Muscle of arm (tissue), 14 donors: ENCODE data around the gene COG5. TPM values are rescaled to one million over a fixed set of nuclear protein-coding genes. Genes with fewer than 3 reads are reported as not detected.

Source experiments
- DNase-seq: peaks from one replicate; pipeline ENCODE4 v3.0.0-alpha.2; 2013
- long read RNA-seq, 11 donors: transcript quantifications; one replicate each; lab custom pipeline, GENCODE V29; 2026
- polyA plus RNA-seq, 12 donors: library from polyadenylated mRNA; unstranded; fragments of 120-200 nt; gene quantifications; one replicate each; pipeline ENCODE4 v1.2.1, GENCODE V29; 2013; ENCODE audit not compliant: insufficient read length in 12 of 12

COG5 gene
- 10 to 100 TPM in 11 of 12 donors, not detected in 1; 15.3 to 38.3 (median 30.3) TPM for polyA plus RNA-seq
- long read RNA-seq, donor 1, full-length matches to known transcripts, result 3 of 72 reads
- long read RNA-seq, donor 1, partial matches to known transcripts, result 69 of 72 reads
- long read RNA-seq, donor 1, other reads (novel, unspliced or antisense), result 0 of 72 reads
- long read RNA-seq, donor 2, full-length matches to known transcripts, result 7 of 7 reads
- long read RNA-seq, donor 2, partial matches to known transcripts, result 0 of 7 reads
- long read RNA-seq, donor 2, other reads (novel, unspliced or antisense), result 0 of 7 reads
- long read RNA-seq, donor 3, full-length matches to known transcripts, result 2 of 2 reads
- long read RNA-seq, donor 3, partial matches to known transcripts, result 0 of 2 reads
- long read RNA-seq, donor 3, other reads (novel, unspliced or antisense), result 0 of 2 reads
- long read RNA-seq, donor 4, partial matches to known transcripts, result 0 of 10 reads
- long read RNA-seq, donor 4, other reads (novel, unspliced or antisense), result 10 of 10 reads
- long read RNA-seq, donor 5, full-length matches to known transcripts, result 13 of 154 reads
- long read RNA-seq, donor 5, partial matches to known transcripts, result 93 of 154 reads
- long read RNA-seq, donor 5, other reads (novel, unspliced or antisense), result 48 of 154 reads
- long read RNA-seq, donor 6, full-length matches to known transcripts, result 2 of 11 reads
- long read RNA-seq, donor 6, partial matches to known transcripts, result 0 of 11 reads
- long read RNA-seq, donor 6, other reads (novel, unspliced or antisense), result 9 of 11 reads
- long read RNA-seq, donor 7, full-length matches to known transcripts, result 6 of 11 reads
- long read RNA-seq, donor 7, partial matches to known transcripts, result 0 of 11 reads
- long read RNA-seq, donor 7, other reads (novel, unspliced or antisense), result 5 of 11 reads
- long read RNA-seq, donor 8, full-length matches to known transcripts, result 3 of 43 reads
- long read RNA-seq, donor 8, partial matches to known transcripts, result 18 of 43 reads
- long read RNA-seq, donor 8, other reads (novel, unspliced or antisense), result 22 of 43 reads
- long read RNA-seq, donor 9, full-length matches to known transcripts, result 1 of 1 reads
- long read RNA-seq, donor 9, partial matches to known transcripts, result 0 of 1 reads
- long read RNA-seq, donor 9, other reads (novel, unspliced or antisense), result 0 of 1 reads
- long read RNA-seq, donor 10, full-length matches to known transcripts, result 4 of 11 reads
- long read RNA-seq, donor 10, partial matches to known transcripts, result 7 of 11 reads
- long read RNA-seq, donor 10, other reads (novel, unspliced or antisense), result 0 of 11 reads
- long read RNA-seq, donor 11, full-length matches to known transcripts, result 5 of 10 reads
- long read RNA-seq, donor 11, partial matches to known transcripts, result 5 of 10 reads
- long read RNA-seq, donor 11, other reads (novel, unspliced or antisense), result 0 of 10 reads

DNA sequence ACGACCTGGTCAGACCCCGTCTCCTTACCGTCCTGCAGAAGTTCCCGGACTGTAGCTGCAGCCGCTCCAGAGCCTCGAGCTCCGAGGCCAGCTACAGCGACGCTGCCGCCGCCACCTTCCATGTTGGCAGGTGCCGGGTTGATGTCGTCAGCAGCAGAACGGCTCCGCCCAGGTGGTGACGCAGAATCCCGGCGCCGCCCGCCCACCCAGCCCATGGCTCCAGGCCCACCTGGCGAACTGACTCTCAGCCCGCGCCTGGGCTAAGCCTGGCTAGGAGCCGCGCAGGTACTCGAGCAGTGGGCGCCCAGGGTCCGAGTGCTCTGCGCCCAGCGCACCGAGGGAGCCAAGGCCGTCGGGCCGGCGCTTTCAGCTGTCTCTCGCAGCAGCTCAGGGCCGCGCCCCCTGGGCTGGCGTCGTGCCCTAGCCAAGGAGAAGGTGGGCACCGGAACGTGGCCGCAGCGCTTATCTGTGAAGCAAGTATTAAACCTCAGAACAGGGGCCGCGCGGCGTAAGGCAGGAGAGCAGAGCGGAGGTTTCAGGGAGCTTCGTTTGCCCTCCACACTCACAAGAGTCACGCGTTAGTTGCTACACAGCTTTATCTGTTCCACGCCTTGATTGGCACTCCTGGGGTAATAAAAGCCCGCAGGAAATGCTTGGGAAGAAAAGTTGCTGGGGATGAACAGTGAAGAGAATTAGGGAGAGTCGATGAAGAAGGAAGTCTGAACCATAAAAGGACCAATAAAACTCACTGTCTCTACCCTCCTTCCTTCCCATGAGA lies at the start of gene COG5, which contains the start of gene DUS4L:
TSS of gene COG5 (minus strand) at position 146 of the 778 bp plus-strand sequence. CDS start at position 122, 24 bp downstream.
TSS of gene DUS4L (plus strand) at position 197 of the 778 bp plus-strand sequence. CDS start 3,100 bp downstream, outside the sequence.
- peak; percentile 91 for DNase-seq

DNA sequence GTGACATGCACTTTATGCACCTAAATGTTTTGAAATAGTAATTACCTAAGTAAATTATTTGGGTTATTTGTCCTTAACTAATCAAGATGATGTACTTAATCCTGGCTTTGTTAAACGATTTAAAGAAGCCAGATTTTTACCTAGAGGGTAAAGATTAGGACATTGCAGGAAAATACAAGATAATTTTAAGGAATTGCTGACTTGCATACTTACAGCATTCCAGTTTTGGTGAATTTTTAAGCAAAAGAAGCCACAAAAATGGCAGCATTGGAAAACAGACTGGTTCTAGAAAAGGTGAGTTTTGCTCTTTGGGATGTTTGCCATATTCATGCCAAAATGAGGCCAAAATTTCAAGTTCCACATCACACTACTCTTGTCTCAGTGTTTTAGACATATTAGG lies 49.7 kb upstream of the COG5 start:
- no peak for DNase-seq

DNA sequence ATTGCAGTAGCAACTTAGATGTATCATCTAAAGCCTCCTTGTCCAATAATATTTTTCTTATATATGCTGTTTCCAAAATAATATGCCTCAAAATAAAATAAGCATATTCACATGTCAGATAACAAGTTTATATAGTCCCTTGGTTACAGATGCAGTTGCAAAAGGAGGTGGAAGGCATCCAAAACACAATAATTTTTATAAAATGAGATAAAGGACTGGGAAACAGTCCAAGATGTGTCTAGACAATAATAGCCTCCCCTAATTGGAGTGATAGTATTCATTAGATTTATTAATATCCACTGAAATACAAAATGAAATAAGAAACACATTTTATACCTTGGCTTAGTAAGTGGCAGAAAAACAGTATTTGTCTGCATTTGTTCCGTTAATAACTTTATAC lies 46.6 kb upstream of the COG5 start:
- DNase-seq, result no peak

DNA sequence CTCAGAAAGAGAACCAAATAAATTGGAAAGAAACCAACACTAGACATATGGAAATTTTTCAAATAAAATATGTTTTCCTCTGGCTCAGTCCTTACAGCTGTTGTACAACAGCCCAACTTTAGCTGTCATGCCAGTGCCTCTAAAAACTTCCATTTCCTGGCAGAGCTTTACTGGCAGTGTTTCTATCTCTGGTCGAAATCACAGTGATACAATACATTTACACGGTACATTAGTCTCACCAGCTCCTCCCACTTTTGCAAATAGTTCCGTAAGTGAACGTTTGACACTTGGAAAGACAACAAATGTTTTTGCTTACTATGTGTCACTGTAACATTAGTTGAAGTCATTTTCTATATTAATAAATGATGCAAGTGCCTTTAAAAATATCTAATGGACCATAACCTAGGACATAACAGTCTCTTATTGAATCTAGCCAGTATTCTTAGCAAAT lies 46.1 kb upstream of the COG5 start:
- DNase-seq, result peak; percentile 25

DNA sequence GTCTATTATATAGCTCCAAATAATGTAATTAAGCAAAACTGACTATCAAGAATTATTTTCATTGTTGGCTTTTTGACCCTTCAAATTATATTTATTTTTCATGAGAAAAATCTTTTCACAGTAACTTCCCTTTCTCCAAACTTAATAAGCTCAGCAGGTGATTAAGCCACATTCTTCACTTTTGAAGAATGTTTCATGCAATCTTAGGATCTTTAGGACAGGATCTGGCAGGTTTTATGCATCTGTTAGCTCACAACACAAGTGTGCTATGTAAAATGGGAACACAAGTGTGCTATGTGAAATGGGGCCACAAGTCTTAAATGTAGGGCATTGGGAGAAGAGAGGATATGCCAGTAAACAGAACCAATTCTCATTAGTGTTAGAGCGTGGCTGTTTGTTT lies 42.6 kb upstream of the COG5 start:
- no peak for DNase-seq

DNA sequence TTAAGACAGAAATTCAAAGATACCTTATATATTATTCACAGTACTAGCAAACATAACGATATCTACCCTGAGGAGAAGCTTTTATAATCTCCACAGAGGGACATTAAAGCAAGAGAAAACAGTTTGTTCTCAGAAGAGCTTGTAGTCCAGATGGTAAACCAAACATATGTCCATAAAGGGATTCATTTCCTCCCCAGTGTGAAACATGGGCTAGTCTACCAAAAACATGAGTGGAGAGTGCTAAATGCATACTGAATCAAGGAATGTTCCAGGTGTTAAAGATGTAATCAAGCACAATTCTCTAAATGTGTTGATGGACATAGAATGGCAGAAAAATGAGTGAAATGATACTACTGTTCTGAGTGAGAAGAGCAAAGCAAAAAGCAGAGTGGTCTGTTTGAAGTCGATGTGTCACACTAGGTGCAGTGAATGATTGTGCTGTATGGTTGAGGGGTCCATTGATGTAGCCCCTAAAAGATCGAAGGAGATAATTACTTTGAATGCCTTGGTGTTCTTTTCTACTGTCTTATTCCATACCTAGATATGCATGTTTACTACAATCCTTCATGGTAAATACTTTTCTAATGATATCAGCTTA lies 41.6 kb upstream of the COG5 start:
- no peak for DNase-seq

DNA sequence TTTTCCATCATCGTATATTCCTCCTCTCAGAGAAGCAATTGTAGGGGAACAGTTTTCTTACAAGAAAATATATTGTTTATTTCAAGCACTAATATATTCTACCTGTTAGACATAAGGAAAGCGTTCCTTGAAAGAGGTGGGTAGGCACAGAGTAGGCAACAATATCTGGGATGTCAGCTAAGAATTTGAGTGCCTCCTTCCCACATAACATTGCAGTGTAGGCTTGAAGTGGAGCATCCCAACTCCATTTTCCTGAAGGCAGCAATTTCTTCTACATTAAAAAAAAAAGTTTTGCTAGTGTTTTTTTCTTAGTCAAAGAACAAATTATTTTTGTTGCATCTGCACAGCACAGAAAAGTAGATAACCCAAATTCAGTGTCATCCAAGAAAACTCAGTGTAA lies 37.1 kb upstream of the COG5 start:
- no peak for DNase-seq

DNA sequence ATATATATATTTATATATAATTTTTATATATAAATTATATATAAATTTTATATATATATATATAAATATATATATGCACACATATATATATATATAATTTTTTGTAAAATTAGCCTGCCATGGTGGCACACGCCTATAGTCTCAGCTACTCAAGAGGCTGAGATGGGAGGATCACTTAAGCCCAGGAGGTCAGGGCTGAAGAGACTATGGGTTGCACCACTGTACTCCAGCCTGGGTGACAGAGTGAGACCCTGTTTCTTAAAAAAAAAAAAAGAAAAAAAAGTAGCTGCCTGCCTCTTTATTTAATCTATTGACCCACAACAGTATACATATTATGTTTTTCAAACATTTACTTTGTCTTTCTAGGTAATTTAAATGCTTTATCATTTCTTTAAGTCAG lies 35.5 kb upstream of the COG5 start:
- DNase-seq, result no peak

DNA sequence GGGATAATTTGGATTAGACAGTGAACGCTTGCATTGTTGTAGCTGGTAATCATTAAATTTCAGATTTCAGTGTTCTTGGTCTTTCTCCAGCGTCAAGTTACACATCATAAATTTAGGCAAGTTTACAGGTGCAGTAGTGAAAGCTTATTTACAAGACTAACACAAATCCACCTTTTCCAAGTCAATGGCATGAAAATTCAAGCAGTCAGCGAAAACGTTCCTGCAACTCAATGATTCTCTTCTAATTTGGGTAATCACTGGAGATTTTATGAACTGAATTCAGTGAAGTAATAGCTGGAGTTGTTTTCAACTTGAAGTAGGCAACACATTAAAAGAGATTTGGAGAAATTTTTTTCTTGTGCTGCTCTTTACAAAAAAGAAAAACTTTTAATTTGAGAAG lies 34.2 kb upstream of the COG5 start:
- DNase-seq, result no peak

DNA sequence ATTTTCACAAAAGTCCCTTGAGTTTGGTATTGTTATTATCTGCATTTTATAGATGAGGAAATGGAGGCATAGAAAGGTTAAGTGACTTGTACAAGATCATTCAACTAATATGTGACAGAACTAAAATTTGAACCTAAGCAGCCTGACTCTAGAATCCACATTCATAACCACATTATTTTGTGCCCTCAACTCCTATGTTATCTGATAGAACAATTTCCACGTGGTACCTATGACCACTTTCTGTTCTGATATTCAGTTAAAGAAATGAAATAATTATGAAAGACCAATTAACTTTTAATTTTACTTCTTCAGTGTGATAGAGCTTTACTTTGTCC lies 33.8 kb upstream of the COG5 start:
- no peak for DNase-seq

DNA sequence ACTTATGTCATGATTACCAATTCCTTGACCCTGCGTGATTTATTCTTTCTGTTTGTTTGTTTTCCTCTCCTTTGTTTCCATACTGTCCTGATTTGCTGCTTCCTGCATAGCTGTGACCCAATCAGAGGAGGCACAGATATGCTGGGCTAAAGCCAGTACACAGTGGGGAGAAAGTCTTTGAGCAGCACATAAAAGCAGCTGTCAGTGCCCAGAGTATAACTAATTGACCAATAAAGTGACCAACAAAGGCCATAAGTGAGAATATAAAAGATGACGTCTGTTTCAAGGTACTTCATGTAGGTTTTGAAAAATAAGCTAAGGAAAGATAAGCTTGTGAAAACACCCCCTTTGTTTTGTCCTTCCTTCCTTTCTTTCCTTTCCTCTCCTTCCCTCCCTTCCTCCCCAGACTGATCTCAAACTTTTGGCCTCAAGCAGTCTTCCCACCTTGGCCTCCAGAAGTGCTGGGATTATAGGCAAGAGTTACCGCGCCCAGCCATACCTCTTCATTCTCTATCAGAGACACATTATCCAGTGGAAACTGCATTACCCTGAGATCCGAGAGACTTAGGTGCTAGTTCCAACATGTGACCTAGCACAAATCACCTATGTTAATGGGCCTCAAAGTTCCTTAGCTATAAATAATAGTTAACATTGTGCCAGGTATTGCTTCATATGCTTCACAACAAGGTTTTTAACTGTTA lies 33.3 kb upstream of the COG5 start:
- DNase-seq, result no peak

DNA sequence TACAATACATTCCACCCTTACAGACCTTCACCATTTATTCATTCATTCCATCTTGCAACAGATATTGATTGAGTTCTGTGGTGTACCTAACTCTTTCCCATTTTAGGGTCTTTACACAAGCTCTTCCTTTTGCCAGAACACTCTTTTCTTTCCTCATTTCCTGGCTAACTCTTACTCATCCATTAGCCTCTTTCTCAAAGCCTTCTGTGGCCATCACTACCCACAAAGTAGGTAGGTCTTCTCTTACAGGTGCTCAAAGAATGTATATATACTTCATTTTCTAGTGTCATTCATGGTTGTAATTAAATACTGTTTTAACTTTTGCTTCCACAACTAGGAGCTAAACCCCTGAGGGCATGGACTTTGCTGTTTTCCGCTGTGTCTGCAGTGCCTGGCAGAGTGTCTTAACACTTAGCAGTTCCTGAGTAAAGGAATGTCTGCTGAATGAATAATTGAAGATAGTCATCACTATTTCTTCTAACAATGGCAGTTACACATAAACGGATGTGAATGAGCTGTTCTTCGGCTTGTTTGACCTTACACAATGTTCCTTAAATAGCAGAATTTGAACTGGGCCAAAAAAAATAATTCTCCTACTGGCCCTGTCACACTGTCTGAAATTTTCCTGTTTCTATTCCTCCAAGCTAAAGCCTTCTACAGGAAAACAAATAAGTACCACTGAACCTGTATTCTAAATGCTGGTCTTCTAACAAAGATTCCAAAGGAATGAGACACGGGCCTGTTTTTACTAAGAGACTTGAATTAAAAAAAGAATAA lies 31.4 kb upstream of the COG5 start:
- DNase-seq, result no peak

DNA sequence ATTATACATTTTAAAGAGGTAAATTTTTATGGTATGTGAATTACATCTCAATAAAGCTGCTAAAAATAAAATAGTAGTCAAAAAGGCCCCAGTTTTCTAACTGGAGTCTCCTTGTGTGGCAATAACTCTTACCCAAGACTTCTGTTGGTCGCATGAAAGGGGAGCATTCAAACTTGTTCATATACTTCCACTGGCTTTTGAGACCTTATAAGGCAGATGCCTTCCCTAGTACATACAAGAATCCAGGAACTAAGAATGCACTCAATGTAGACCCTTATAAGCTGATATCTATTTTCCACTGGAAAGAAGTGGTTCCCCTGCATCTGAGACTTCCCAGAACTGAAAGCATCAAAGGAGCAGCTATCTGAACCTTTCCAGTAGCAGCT lies 29.3 kb upstream of the COG5 start:
- DNase-seq, result no peak

DNA sequence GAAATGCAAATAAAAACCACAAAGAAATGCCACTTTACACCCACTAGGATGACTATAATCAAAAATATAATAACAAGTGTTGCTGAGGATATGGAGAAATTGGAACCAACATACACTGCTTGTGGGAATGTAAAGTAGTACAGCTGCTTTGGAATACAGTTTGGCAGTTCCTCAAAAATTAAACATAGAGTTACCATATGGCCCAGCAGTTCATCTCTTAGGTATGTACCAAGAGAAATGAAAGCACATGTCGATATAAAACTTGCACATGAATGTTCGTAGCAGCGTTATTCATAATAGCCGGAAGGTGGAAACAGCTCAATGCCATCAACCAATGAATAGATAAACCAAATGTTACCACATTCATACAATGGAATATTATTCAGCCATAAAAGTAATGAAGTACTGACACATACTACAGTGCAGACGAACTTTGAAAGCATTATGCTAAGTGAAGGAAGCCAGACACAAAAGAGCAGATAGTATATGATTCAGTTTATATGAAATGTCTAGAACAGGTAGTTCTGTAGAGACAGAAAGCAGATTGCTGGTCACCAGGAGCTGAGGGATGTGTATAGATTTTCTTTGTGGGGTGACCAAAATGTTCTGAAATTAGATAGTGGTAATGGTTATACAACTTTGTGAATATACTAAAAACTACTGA lies 28.8 kb upstream of the COG5 start:
- DNase-seq, result no peak

DNA sequence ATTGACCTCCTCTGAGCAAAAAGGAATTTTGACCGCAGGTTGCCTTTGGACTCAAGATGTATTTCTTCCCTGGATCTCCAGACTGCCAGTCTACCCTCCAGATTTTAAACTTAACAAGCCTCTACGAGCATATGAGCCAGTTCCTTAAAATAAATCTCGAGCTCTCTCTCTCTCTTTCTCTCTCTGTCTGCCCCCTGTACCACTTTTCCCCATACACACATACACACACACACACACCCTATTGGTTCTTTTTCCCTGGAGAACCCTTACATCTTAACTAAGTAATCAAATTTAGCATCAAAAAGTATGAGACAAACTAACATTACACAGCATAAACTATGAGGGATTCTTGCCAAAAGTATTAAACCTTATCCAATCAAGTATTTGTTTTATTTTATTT lies 27.7 kb upstream of the COG5 start:
- DNase-seq, result no peak

DNA sequence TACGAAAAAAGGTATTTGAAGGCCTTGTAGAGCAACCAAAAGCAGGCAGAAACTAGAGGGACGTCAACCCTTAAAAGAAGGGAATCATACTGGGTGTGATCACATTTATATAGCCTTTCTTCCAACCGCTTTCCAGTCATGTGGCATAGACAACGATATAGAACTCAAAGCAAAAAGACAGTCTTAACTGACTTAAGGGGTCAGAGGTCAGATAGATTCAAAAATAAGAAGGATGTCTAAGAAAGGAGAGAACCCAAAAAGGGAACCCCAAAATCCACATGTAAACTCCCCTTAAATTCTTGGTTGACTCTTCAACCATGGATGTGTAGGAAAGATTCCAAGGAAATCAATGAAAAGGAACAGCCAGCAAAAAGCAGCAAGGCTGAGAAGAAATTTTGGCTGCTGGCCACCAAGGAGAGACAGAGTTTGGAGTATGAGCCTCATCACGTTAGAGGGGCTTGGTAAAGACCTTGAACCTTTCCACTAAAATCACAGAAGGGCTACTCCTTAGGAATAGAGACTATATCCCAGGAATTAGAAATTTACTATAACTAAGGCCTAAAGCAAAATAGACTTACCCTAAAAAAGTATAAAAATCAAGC lies 24.9 kb upstream of the COG5 start:
- DNase-seq, result no peak

DNA sequence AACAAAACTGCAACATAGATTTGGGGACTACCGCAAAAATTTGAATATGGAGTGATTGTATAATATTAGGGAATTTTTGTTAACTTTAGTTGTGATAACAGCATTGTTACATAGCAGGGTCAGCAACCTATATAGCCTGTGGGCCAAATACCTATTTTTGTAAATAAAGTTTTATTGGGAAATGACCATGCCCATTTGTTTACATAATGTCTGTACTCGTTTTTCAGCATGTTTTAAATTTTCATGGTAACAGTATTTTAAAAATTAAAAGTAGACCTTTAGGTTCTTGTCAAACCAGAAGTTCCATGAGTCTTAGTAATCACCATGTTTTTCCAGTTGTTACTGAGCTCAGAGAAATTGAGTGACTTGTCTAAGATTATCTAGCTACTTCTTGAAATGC lies 21.0 kb upstream of the COG5 start:
- no peak for DNase-seq

DNA sequence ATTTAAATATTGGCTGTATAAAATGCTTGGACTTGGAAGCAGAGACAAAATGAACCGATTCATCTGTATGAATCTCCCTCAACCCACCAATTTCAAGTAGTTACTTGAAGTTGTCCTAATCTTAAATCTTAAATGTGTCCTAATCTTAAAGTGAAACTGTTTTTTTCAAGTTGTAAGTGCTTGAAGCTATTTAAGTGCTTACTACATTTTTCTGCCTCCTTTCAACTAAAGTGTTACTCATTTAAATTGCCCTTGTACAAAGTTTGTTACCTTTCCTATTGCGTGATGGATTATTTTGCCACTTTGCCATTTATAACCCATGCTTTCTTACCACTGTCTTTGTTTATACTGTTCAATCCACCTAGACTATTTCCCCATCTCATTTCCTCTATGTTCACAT lies 19.2 kb upstream of the COG5 start:
- DNase-seq, result no peak
